GM19395 (cell line): Measurements from ENCODE around the gene SKI.
"Not testable (repeated sequence)": the region's sequence is repeated elsewhere in the genome, so short reads cannot be mapped to it uniquely, and the experiment has no call there.

Source experiments
- ATAC-seq: cut with Tn5 transposase; IDR thresholded peaks from one replicate; pipeline ENCODE4 v1.9.1; 2021; ENCODE audit warnings: mild to moderate bottlenecking, moderate library complexity; ENCODE audit not compliant: unreplicated experiment

The SKI gene

GRCh38 chr1:2318314-2319278 is 90.5 kb downstream of the SKI start:
- ATAC-seq, result no peak

- no peak for ATAC-seq
These were observed 91.2 kb downstream of the SKI start for GRCh38 chr1:2319291-2319690.

GRCh38 chr1:2320006-2320405 is 91.9 kb downstream of the SKI start:
- ATAC-seq, result no peak

- ATAC-seq, result no peak
These were observed 92.9 kb downstream of the SKI start for GRCh38 chr1:2320760-2321667.

- ATAC-seq, result no peak
These were observed 94.0 kb downstream of the SKI start for GRCh38 chr1:2322065-2322571.

- ATAC-seq, result no peak
These were observed 94.6 kb downstream of the SKI start for GRCh38 chr1:2322581-2323211.

- no peak for ATAC-seq
These were observed 95.4 kb downstream of the SKI start for GRCh38 chr1:2323451-2323974.

GRCh38 chr1:2324553-2325366 is 96.6 kb downstream of the SKI start:
- no peak for ATAC-seq

- no peak for ATAC-seq
These were observed 98.4 kb downstream of the SKI start for GRCh38 chr1:2326524-2326923.

GRCh38 chr1:2327162-2327561 is 99.0 kb downstream of the SKI start:
- ATAC-seq, result not testable (repeated sequence)

- no peak for ATAC-seq
These were observed 99.7 kb downstream of the SKI start for GRCh38 chr1:2327841-2328240.

- no peak for ATAC-seq
These were observed 100.7 kb downstream of the SKI start for GRCh38 chr1:2328676-2329455.

- no peak for ATAC-seq
These were observed 101.9 kb downstream of the SKI start for GRCh38 chr1:2330035-2330434.

- no peak for ATAC-seq
These were observed 102.5 kb downstream of the SKI start for GRCh38 chr1:2330519-2331199.

- no peak for ATAC-seq
These were observed 103.1 kb downstream of the SKI start for GRCh38 chr1:2331200-2331544.

GRCh38 chr1:2331580-2331979 is 103.5 kb downstream of the SKI start:
- not testable (repeated sequence) for ATAC-seq

GRCh38 chr1:2334366-2334765 is 106.2 kb downstream of the SKI start:
- ATAC-seq, result no peak

GRCh38 chr1:2334883-2335534 is 106.9 kb downstream of the SKI start:
- no peak for ATAC-seq
